ENCODE measurements around the gene FAM32A.

The FAM32A gene

GRCh38 chr19:16225279-16226183 is 40.3 kb downstream of the FAM32A start:
- no peak overlapping the region for H3K9ac ChIP-seq (ENCODE audit: low read depth, low read length, poor library complexity, severe bottlenecking)
- H4K20me1 ChIP-seq (ENCODE audit: insufficient read depth, low read length, poor library complexity, severe bottlenecking), result no peaks in the 10 kb centered on the region
- no peak overlapping the region for H3K4me2 ChIP-seq (ENCODE audit: low read depth, low read length, poor library complexity, severe bottlenecking)
- H3K36me3 ChIP-seq (ENCODE audit: insufficient read depth, low read length), result peaks cover 77% of the 10 kb centered on the region
- no peaks in the 10 kb centered on the region for H3F3A ChIP-seq (ENCODE audit: low read depth)
- no peak overlapping the region for H2AFZ ChIP-seq (ENCODE audit: low read length)
- H3K27me3 ChIP-seq (ENCODE audit: insufficient read depth, low read length, poor library complexity, severe bottlenecking), result no peaks in the 10 kb centered on the region
- H3K79me2 ChIP-seq (ENCODE audit: insufficient read depth, low read length), result no peaks in the 10 kb centered on the region
- H3K9me2 ChIP-seq (replicated peaks; ENCODE audit: low read depth, low read length), result no peaks in the 10 kb centered on the region
- peaks cover 13% of the 10 kb centered on the region; the same call in 1 of the 2 replicates for H3K9me3 ChIP-seq (ENCODE audit: insufficient read depth, low read depth, low read length)
- H3K4me1 ChIP-seq (ENCODE audit: insufficient read depth, low read length, poor library complexity, severe bottlenecking), result no peaks in the 10 kb centered on the region
- no peak for TF ChIP-seq CTCF (conservative IDR thresholded peaks at IDR 0.05; ENCODE audit: low read length)
- TF ChIP-seq EZH2phosphoT487 (IDR thresholded peaks at IDR 0.05; ENCODE audit: borderline replicate concordance), result no peak
- no peak overlapping the region for H3K4me3 ChIP-seq (ENCODE audit: low read length, poor library complexity, severe bottlenecking)

GRCh38 chr19:16226184-16226591 is 41.0 kb downstream of the FAM32A start:
- Histone ChIP-seq H3K4me1 (ENCODE audit: insufficient read depth, low read length, poor library complexity, severe bottlenecking) (no peaks in the 10 kb centered on the region), H3K4me3 (ENCODE audit: low read length, poor library complexity, severe bottlenecking) (no peak overlapping the region), H3K79me2 (ENCODE audit: insufficient read depth, low read length) (no peaks in the 10 kb centered on the region), H3K9me2 (replicated peaks; ENCODE audit: low read depth, low read length) (no peaks in the 10 kb centered on the region), H3K9ac (ENCODE audit: low read depth, low read length, poor library complexity, severe bottlenecking) (no peak overlapping the region), H2AFZ (ENCODE audit: low read length) (no peak overlapping the region), H3K4me2 (ENCODE audit: low read depth, low read length, poor library complexity, severe bottlenecking) (no peak overlapping the region), H4K20me1 (ENCODE audit: insufficient read depth, low read length, poor library complexity, severe bottlenecking) (no peaks in the 10 kb centered on the region), H3K27me3 (ENCODE audit: insufficient read depth, low read length, poor library complexity, severe bottlenecking) (no peaks in the 10 kb centered on the region), H3K36me3 (ENCODE audit: insufficient read depth, low read length) (peaks cover 73% of the 10 kb centered on the region), H3F3A (ENCODE audit: low read depth) (no peaks in the 10 kb centered on the region), H3K9me3 (ENCODE audit: insufficient read depth, low read depth, low read length) (peaks cover 6% of the 10 kb centered on the region; the same call in 1 of the 2 replicates)
- TF ChIP-seq EZH2phosphoT487 (IDR thresholded peaks at IDR 0.05; ENCODE audit: borderline replicate concordance), result no peak
- TF ChIP-seq CTCF (conservative IDR thresholded peaks at IDR 0.05; ENCODE audit: low read length), result no peak

- Histone ChIP-seq H3K36me3 (ENCODE audit: insufficient read depth, low read length) (peaks cover 70% of the 10 kb centered on the region; the same call in 1 of the 2 replicates), H3K79me2 (ENCODE audit: insufficient read depth, low read length) (no peaks in the 10 kb centered on the region), H2AFZ (ENCODE audit: low read length) (no peak overlapping the region), H3K9ac (ENCODE audit: low read depth, low read length, poor library complexity, severe bottlenecking) (no peak overlapping the region), H3K9me2 (replicated peaks; ENCODE audit: low read depth, low read length) (no peaks in the 10 kb centered on the region), H4K20me1 (ENCODE audit: insufficient read depth, low read length, poor library complexity, severe bottlenecking) (no peaks in the 10 kb centered on the region), H3K4me3 (ENCODE audit: low read length, poor library complexity, severe bottlenecking) (no peak overlapping the region), H3K4me2 (ENCODE audit: low read depth, low read length, poor library complexity, severe bottlenecking) (no peak overlapping the region), H3K27me3 (ENCODE audit: insufficient read depth, low read length, poor library complexity, severe bottlenecking) (no peaks in the 10 kb centered on the region), H3K4me1 (ENCODE audit: insufficient read depth, low read length, poor library complexity, severe bottlenecking) (no peaks in the 10 kb centered on the region), H3F3A (ENCODE audit: low read depth) (no peaks in the 10 kb centered on the region), H3K9me3 (ENCODE audit: insufficient read depth, low read depth, low read length) (no peaks in the 10 kb centered on the region)
- TF ChIP-seq EZH2phosphoT487 (IDR thresholded peaks at IDR 0.05; ENCODE audit: borderline replicate concordance), result no peak
- no peak for TF ChIP-seq CTCF (conservative IDR thresholded peaks at IDR 0.05; ENCODE audit: low read length)
Observed at GRCh38 chr19:16226878-16227836, 41.9 kb downstream of the FAM32A start.
